B cell (primary cell): ENCODE data around the gene GXYLT1.

Experiments used
- CTCF ChIP-seq: fragments of 200-600 bp; IDR thresholded peaks from one replicate; pipeline ENCODE4 v1.8.0; 2022; ENCODE audit warnings: antibody characterized with exemption, mild to moderate bottlenecking
- EZH2 ChIP-seq: IDR thresholded peaks from 2 replicates; pipeline ENCODE4 v1.6.1; 2012; ENCODE audit warnings: borderline replicate concordance, low read depth, mild to moderate bottlenecking, moderate library complexity, low read length; ENCODE audit not compliant: insufficient read depth, poor library complexity, severe bottlenecking

- TF ChIP-seq CTCF, result no peak
- TF ChIP-seq EZH2, result no peak
Measured at GRCh38 chr12:42162193-42162592, 17.5 kb upstream of the GXYLT1 start.
